ENCODE data around the gene TBC1D21. TPM values are rescaled to one million over a fixed set of nuclear protein-coding genes. Genes with fewer than 3 reads are reported as not detected.

TBC1D21 gene
- polyA plus RNA-seq, 1 donor (not counting 4 experiments of a cell fraction or from before 2014, with no cell fraction given), result not detected

- Histone ChIP-seq H3K9me3 (ENCODE audit: control insufficient read depth, low read depth, low read length) (no peaks in the 10 kb centered on the region), H3K27ac (ENCODE audit: control insufficient read depth, insufficient read depth, low read length) (no peak overlapping the region), H3K4me2 (ENCODE audit: control insufficient read depth, extremely low read depth, insufficient read depth, low read depth, low read length) (no peak overlapping the region), H3K36me3 (ENCODE audit: control insufficient read depth in 2 of 2, extremely low read depth in 1 of 2, insufficient read depth in 2 of 2, low read length in 2 of 2) (no peaks in the 10 kb centered on the region), H2AFZ (ENCODE audit: control insufficient read depth, low read length) (no peak overlapping the region), H4K20me1 (ENCODE audit: control insufficient read depth, extremely low read depth, insufficient read depth, low read length) (peaks cover 2% of the 10 kb centered on the region), H3K9me1 (ENCODE audit: control insufficient read depth, extremely low read depth, insufficient read depth, low read length) (no peaks in the 10 kb centered on the region), H3K4me3 (ENCODE audit: control insufficient read depth in 2 of 3, extremely low read depth in 1 of 3, insufficient read depth in 2 of 3, low read depth in 1 of 3, low read length in 3 of 3) (no peak overlapping the region), H3K79me2 (ENCODE audit: control insufficient read depth, insufficient read depth, low read length) (no peaks in the 10 kb centered on the region), H3K27me3 (ENCODE audit: control insufficient read depth, extremely low read depth, insufficient read depth, low read length) (peaks cover 18% of the 10 kb centered on the region), H3K4me1 (ENCODE audit: control insufficient read depth, extremely low read depth, insufficient read depth, low read length) (no peaks in the 10 kb centered on the region), H3K9ac (ENCODE audit: control insufficient read depth, extremely low read depth, insufficient read depth, low read length) (no peak overlapping the region)
- dilution Hi-C loops (cut with MboI; ENCODE audit: extremely low pct_ligation_motif_present, low sequenced_read_pairs), result no loop called here
- DNase-seq (ENCODE audit: low read depth, low spot score) (no peak), FAIRE-seq (no peak)
- TF ChIP-seq CTCF (optimal IDR thresholded peaks at IDR 0.05 in 1 of 3, IDR thresholded peaks at IDR 0.05 in 1 of 3, conservative IDR thresholded peaks at IDR 0.05 in 1 of 3; ENCODE audit: extremely low read depth in 1 of 3, insufficient read depth in 2 of 3, low read length in 3 of 3), result no peak
Observed at GRCh38 chr15:73889762-73890124, 16.4 kb downstream of the TBC1D21 start.

DNA sequence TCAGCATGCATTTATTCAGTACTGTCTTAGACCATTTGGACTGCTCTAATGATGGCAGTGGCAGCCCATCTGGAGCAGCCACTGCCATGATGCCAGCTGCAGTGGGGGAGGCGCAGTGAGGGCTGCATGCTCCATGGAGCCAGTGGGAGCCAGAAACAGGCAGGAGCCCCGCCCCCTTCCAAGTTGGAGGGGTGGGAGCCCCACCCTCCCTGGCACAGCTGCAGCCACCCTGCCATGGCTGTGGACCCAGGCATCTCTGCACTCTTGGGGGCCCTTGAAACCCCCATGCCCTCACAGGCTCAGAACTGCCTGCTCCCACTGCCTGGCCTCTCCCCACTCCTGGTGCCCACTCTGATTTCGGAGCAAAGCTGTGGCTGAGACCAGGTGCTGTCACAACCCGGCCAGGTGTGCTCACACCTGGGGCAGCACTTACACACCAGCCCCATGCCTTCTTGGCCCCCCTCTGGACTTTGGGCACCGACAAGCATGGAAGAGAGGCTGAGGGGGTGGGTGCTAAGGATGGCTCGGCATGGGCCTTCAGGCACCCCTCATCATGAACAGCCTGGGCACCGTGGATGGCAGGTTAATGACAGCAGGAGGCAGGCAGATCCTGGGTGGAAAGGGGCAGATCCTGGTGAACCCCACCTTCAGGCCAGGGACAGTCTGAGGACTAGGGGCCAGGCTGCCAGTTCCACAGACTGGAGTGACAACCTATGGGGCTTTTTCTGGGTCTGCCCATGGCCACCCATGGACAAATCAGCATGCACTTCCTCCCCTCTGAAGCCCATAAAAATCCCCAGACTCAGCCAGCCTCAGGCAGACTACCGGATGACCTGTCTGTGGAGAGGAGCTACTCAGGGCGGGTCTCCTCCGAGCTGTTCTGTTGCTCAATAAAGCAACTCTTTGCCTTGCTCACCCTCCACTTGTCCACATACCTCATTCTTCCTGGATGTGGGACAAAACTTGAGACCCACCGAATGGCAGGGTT lies 18.3 kb downstream of the TBC1D21 start:
- Histone ChIP-seq H3K4me3 (ENCODE audit: control insufficient read depth in 2 of 3, extremely low read depth in 1 of 3, insufficient read depth in 2 of 3, low read depth in 1 of 3, low read length in 3 of 3) (no peak overlapping the region), H2AFZ (ENCODE audit: control insufficient read depth, low read length) (no peak overlapping the region), H3K27ac (ENCODE audit: control insufficient read depth, insufficient read depth, low read length) (no peak overlapping the region), H3K9me3 (ENCODE audit: control insufficient read depth, low read depth, low read length) (no peaks in the 10 kb centered on the region), H3K79me2 (ENCODE audit: control insufficient read depth, insufficient read depth, low read length) (no peaks in the 10 kb centered on the region), H3K4me2 (ENCODE audit: control insufficient read depth, extremely low read depth, insufficient read depth, low read depth, low read length) (no peak overlapping the region), H4K20me1 (ENCODE audit: control insufficient read depth, extremely low read depth, insufficient read depth, low read length) (peaks cover 2% of the 10 kb centered on the region), H3K27me3 (ENCODE audit: control insufficient read depth, extremely low read depth, insufficient read depth, low read length) (peaks cover 14% of the 10 kb centered on the region), H3K36me3 (ENCODE audit: control insufficient read depth in 2 of 2, extremely low read depth in 1 of 2, insufficient read depth in 2 of 2, low read length in 2 of 2) (no peaks in the 10 kb centered on the region), H3K4me1 (ENCODE audit: control insufficient read depth, extremely low read depth, insufficient read depth, low read length) (no peaks in the 10 kb centered on the region), H3K9ac (ENCODE audit: control insufficient read depth, extremely low read depth, insufficient read depth, low read length) (no peak overlapping the region), H3K9me1 (ENCODE audit: control insufficient read depth, extremely low read depth, insufficient read depth, low read length) (no peaks in the 10 kb centered on the region)
- DNase-seq (ENCODE audit: low read depth, low spot score) (no peak), FAIRE-seq (no peak)
- dilution Hi-C loops (cut with MboI; ENCODE audit: extremely low pct_ligation_motif_present, low sequenced_read_pairs), result no loop called here
- TF ChIP-seq CTCF (optimal IDR thresholded peaks at IDR 0.05 in 1 of 3, IDR thresholded peaks at IDR 0.05 in 1 of 3, conservative IDR thresholded peaks at IDR 0.05 in 1 of 3; ENCODE audit: extremely low read depth in 1 of 3, insufficient read depth in 2 of 3, low read length in 3 of 3), result no peak
- TF ChIP-seq EZH2 (IDR thresholded peaks at IDR 0.05; ENCODE audit: low read length), result no peak
